GM18508 (cell line): ENCODE measurements around the gene PRUNE2.

Experiments used
- ATAC-seq: cut with Tn5 transposase; IDR thresholded peaks from one replicate; pipeline ENCODE4 v1.9.1; 2021; ENCODE audit warnings: moderate number of reproducible peaks; ENCODE audit not compliant: insufficient read depth, unreplicated experiment

Gene PRUNE2

DNA sequence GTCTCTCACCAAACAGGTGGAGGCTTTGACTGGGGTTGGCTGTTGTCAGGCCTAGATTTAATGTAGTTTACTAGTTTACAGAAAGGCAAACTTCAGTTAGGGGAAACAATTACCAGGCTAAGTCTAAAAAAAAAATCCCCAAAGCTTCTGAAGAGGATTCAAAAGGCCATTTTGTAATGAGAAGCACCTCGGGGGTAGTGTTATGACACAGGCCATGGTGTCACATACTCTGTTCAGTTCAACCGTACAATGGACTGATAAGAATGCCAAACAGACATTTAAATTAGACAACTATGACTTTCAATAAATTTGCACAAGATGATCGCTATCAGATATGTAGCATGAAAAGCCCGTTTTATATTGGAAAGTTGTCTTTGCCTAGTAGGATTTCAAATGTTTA is 261.7 kb downstream of the PRUNE2 start:
- peak; percentile 20 for ATAC-seq

- ATAC-seq = peak; percentile 92
These were observed 262.4 kb downstream of the PRUNE2 start for GRCh38 chr9:76643399-76644117.

- no peak for ATAC-seq
These were observed 263.2 kb downstream of the PRUNE2 start for GRCh38 chr9:76642701-76643209.

DNA sequence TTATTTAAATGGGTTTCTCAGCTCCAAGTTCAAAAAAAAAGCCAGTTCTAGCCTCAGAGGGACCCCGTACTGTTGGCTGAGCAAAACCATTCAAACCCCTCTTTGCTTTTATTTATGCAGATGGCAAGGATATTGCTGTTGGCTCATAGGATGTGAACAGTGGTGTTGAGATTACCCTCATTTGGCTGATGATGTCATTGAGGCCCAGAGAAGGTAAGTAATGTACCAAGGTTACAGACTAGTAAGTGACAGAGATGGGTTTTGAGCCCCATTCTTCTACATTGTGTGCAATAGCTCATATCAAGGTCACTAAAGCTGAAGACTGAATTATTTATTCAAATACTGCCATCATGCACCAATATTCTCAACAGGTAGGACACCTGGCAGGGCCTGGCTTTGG is 263.8 kb downstream of the PRUNE2 start:
- ATAC-seq = no peak

GRCh38 chr9:76638001-76638400 is 267.9 kb downstream of the PRUNE2 start:
- ATAC-seq = no peak

DNA sequence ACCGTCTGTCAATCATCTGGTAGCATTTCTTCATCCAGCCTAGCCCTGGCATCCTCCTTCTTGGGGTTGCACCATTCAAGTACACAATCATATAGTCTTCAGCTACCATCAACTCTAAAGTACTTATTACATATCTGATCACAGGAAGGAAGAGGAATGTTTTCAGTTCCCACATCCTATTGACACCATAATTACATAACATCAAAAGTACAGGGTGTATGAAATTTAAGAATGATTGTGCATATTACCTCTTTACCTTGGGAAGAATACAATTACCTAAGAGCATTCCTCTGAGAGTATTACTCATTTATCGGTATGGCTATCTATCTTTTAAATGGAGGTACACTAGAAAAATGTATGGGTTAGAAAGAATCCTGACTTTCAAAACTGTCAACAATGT is 268.5 kb downstream of the PRUNE2 start:
- no peak for ATAC-seq

DNA sequence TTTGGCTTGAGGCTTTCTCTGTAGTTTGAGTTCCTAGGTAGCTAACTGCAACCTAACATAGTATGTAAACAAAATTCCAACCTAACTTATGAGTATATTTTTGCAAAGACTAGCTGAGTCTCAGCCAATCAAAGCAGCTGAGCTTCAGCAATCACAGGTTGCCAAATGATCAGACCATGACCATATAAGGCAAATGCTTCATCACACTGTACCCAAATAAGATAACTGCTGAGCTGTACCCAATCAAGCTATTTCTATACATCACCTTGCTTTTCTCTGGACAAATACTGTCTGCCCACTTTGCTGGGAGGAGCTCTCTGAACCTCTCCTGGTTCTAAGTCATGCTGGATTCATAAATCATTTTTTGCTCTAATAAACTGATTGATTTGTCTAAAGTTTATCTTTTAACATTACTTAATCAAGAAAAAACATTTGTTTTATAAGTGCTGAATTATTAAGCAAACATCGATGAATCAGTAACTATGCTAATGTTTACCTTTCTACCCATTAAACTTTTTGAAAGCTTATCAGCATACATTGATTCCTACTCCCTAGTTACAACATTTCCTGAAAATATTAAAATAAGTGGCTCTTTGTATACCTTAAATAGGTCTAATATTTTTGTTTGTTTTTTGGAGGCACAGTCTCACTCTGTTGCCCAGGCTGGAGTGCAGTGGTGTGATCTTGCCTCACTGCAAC is 271.4 kb downstream of the PRUNE2 start:
- ATAC-seq = no peak

- no peak for ATAC-seq
These were observed 275.0 kb downstream of the PRUNE2 start for GRCh38 chr9:76630916-76631315.

- ATAC-seq = no peak
These were observed 276.5 kb downstream of the PRUNE2 start for GRCh38 chr9:76629205-76629990.

DNA sequence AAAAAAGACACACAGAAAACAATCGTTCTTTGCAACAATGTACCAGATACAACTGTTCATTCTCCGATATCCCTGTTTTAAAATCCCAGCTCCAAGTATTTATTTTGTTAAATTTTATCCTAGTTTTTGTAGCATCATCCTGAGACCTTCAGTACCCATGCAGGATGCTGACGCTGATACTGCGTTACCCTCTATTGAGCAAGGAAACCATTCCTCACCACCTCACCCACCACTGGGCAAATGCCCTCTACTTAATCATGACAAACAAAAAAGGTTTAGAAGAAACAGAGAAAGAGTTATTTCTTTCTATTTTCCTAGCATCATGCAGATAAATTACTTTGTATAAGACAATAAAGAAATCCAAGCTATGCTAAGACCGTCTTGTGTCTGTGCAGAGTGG is 277.8 kb downstream of the PRUNE2 start:
- ATAC-seq = no peak

DNA sequence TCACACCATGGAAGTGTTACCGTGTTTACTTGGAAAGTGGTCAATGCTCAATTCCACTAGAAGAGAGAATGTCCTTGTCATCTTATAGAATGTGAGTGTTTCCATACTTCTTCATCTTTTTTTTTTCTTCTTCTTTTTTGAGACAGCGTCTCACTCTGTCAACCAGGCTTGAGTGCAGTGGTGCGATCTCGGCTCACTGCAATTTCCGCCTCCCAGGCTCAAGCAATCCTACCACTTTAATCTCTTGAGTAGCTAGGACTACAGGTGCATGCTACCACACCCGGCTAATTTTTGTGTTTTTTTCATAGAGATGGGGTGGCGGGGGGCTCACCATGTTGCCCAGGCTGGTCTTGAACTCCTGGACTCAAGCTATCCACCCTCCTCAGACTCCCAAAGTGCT is 278.9 kb downstream of the PRUNE2 start:
- ATAC-seq = no peak

DNA sequence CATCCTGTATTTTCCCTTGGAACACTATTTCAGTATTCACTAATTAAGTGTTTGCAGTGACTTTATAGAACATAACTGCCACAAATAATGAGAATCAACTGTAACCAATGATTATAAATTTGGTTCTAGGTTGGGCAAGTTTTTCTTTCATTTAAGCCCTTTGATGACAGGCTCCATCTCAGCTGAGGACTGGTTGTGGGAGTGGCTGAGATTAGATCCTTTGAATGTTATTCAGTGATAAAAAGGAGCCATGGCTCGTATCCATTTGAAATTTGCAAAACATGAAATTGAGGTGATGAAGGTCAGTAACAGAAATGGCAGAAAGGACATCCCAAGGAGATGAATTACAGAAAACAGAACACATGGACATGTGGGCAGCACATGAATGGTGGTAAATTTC is 279.8 kb downstream of the PRUNE2 start:
- ATAC-seq = no peak

- peak; percentile 89 for ATAC-seq
These were observed 281.4 kb downstream of the PRUNE2 start for GRCh38 chr9:76624391-76625048.

DNA sequence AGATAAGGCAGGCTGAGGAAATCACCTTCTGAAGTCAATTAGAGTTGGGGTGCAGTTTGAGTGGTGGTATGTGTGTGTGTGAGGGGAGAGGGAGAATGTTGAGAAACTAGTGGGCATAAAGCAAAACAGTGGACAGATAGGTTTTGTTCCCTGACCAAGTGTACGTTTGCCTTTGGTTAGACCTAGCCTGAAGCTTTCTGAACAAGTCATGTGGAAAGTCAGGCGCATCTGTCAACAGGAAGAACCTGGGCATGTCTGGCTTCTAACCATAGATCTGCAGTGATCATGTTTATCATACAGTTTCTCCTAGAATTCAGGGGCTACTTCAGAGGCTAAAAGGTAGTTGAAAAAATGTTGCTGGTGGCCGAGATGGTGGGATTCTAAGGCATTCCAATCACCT is 284.9 kb downstream of the PRUNE2 start:
- ATAC-seq = no peak

GRCh38 chr9:76620581-76620980 is 285.3 kb downstream of the PRUNE2 start:
- ATAC-seq = no peak

GRCh38 chr9:76619640-76620039 is 286.3 kb downstream of the PRUNE2 start:
- no peak for ATAC-seq

DNA sequence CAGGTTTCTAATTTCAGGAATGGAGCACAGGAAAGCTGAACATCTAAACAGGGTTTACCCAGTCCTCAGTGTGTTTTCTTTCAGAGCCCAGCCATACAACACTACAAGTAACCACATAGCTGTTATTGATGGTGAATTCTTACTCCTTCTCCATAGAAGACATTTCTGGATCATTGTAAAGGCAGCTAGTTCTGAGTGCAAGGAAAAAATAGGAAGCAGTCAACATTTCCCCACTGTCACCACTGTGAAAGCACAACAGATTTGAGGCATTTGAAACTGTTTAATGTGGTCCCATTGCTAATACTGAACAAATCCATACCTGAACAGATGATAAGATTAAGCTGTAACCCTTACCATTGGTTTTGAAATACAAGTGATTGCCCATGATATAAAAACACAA is 286.7 kb downstream of the PRUNE2 start:
- no peak for ATAC-seq

DNA sequence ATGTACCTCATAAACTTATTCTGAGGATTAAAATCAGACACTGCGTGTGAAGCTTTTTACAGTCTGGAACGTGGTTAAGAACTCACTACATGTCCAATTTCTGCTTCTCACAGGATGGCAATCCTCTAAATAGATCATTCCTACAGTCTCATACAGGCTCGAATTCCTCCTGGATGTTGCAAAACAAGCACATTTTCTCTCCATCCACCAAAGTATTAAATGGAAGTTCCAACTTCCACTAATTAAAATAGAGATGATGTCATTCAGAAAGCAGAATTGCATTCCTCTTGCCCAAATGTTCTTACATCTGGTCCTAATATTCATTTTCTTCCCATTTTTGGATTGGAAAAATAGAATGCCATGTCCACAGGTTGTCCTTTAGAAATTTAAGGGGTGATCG is 287.2 kb downstream of the PRUNE2 start:
- ATAC-seq = no peak

- no peak for ATAC-seq
These were observed 288.3 kb downstream of the PRUNE2 start for GRCh38 chr9:76617497-76618175.

DNA sequence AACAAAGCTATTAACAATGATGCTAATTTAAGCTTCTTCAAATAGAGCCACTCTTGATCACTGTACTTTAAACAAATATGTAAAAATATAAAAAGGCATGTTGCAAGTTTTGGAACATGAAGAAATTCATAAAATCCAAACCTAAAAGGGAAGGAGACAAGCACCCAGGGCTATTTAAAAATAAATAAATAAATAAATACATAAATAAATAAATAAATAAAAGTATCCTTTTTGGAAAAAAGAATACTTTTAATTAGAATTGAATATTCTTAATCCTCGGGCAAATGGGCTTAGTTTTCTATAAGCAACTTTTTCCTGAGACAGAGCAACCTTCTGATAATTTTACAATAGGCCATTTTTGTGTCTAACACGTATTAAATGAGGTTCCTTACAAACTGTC is 289.1 kb downstream of the PRUNE2 start:
- no peak for ATAC-seq
